Myocyte (in vitro differentiated cells): Measurements from ENCODE around the gene DROSHA. TPM values are rescaled to one million over a fixed set of nuclear protein-coding genes. Genes with fewer than 3 reads are reported as not detected.
"Not testable (repeated sequence)": the region's sequence is repeated elsewhere in the genome, so short reads cannot be mapped to it uniquely, and the experiment has no call there.

Source experiments
- DNase-seq: peaks from one replicate; pipeline ENCODE4 v3.0.0-alpha.2; 2012; ENCODE audit warnings: low read depth
- total RNA-seq: library from RNA; depleted of rRNA; stranded (reverse); fragments of >200 nt; gene quantifications from 2 replicates; pipeline ENCODE4 v1.2.3, GENCODE V29; 2014

The DROSHA gene
- total RNA-seq, 1 donor from 2014 or later, result 23.3 TPM

- no peak for DNase-seq
These were observed 115.9 kb downstream of the DROSHA start for GRCh38 chr5:31415960-31416359.

- DNase-seq, result no peak
These were observed 116.6 kb downstream of the DROSHA start for GRCh38 chr5:31415009-31415923.

- DNase-seq, result peak; percentile 62
These were observed 118.7 kb downstream of the DROSHA start for GRCh38 chr5:31413030-31413812.

- peak; percentile 34 for DNase-seq
These were observed 119.6 kb downstream of the DROSHA start for GRCh38 chr5:31412324-31412723.

GRCh38 chr5:31410089-31410488 lies 121.8 kb downstream of the DROSHA start:
- no peak for DNase-seq

GRCh38 chr5:31408814-31409213 lies 123.1 kb downstream of the DROSHA start:
- peak; percentile 74 for DNase-seq

GRCh38 chr5:31407921-31408693 lies 123.8 kb downstream of the DROSHA start:
- DNase-seq, result no peak

GRCh38 chr5:31404325-31404724 lies 127.6 kb downstream of the DROSHA start:
- no peak for DNase-seq

- DNase-seq, result no peak
These were observed 130.2 kb downstream of the DROSHA start for GRCh38 chr5:31401691-31402090.

- DNase-seq, result no peak
These were observed 133.9 kb downstream of the DROSHA start for GRCh38 chr5:31397926-31398557.

GRCh38 chr5:31396611-31397295 lies 135.1 kb downstream of the DROSHA start:
- no peak for DNase-seq

GRCh38 chr5:31395450-31396045 lies 136.3 kb downstream of the DROSHA start:
- DNase-seq, result not testable (repeated sequence)

- no peak for DNase-seq
These were observed 138.8 kb downstream of the DROSHA start for GRCh38 chr5:31393126-31393525.

GRCh38 chr5:31392061-31392460 lies 139.8 kb downstream of the DROSHA start:
- DNase-seq, result no peak

GRCh38 chr5:31390256-31390655 lies 141.6 kb downstream of the DROSHA start:
- DNase-seq, result no peak

GRCh38 chr5:31385774-31386537 lies 145.9 kb downstream of the DROSHA start:
- DNase-seq, result peak; percentile 23

GRCh38 chr5:31383734-31384133 lies 148.2 kb downstream of the DROSHA start:
- DNase-seq, result no peak

- no peak for DNase-seq
These were observed 149.6 kb downstream of the DROSHA start for GRCh38 chr5:31382051-31382878.
